H1 (cell line): ENCODE measurements around the gene DENND4B. TPM values are rescaled to one million over a fixed set of nuclear protein-coding genes. Genes with fewer than 3 reads are reported as not detected.

Source experiments
- CTCF ChIA-PET: fragments of 300-600 bp; sonication (Branson Sonifier 250); formaldehyde crosslinking; loops from one replicate; lab custom pipeline; 2021; ENCODE audit not compliant: partially characterized antibody; lab: Charles Lee
- POLR2A ChIA-PET: fragments of 300-600 bp; sonication (Branson Sonifier 250); formaldehyde crosslinking; loops from one replicate; lab custom pipeline; 2021; ENCODE audit warnings: inconsistent platforms; ENCODE audit not compliant: partially characterized antibody; lab: Charles Lee
- DNase-seq, 2 experiments: peaks; one replicate each; pipeline versions ENCODE4 v3.0.0 to v3.0.0-alpha.2; 2010 to 2022; ENCODE audit warnings: low spot score in 2 of 2, low read depth in 1 of 2, mixed read lengths in 1 of 2
- FAIRE-seq: peaks from 2 replicates; lab custom pipeline; 2011; peaks lifted over from hg19 to GRCh38; lab: Jason Lieb, UNC
- H2AFZ ChIP-seq: 2 replicates; pipeline ENCODE4 v1.8.1; 2012; ENCODE audit warnings: low read length, inconsistent platforms
- H2AK5ac ChIP-seq: 2 replicates; pipeline ENCODE4 v1.6.1; 2013; ENCODE audit warnings: low read depth, low read length
- H2BK120ac ChIP-seq: replicated peaks from 2 replicates; pipeline ENCODE3; 2013; ENCODE audit warnings: low read depth, low read length, inconsistent platforms
- H2BK12ac ChIP-seq: 2 replicates; pipeline ENCODE4 v1.6.1; 2013; ENCODE audit warnings: low read depth, low read length
- H2BK15ac ChIP-seq: 2 replicates; pipeline ENCODE4 v1.6.1; 2013; ENCODE audit warnings: low read length
- H2BK20ac ChIP-seq: 2 replicates; pipeline ENCODE4 v1.6.1; 2013; ENCODE audit warnings: low read length
- H2BK5ac ChIP-seq: 2 replicates; pipeline ENCODE4 v1.6.1; 2013; ENCODE audit warnings: low read depth, low read length
- H3K14ac ChIP-seq: 2 replicates; pipeline ENCODE4 v1.6.1; 2013; ENCODE audit warnings: inconsistent platforms; ENCODE audit not compliant: insufficient read length
- H3K18ac ChIP-seq: 2 replicates; pipeline ENCODE4 v1.6.1; 2013; ENCODE audit warnings: low read length; ENCODE audit errors: extremely low read depth
- H3K23ac ChIP-seq: 2 replicates; pipeline ENCODE4 v1.6.1; 2013; ENCODE audit warnings: inconsistent platforms; ENCODE audit not compliant: insufficient read length
- H3K23me2 ChIP-seq: 2 replicates; pipeline ENCODE4 v1.6.1; 2013; ENCODE audit warnings: low read depth, low read length
- H3K27ac ChIP-seq: 2 replicates; pipeline ENCODE4 v1.6.1; 2011; ENCODE audit warnings: low read depth, low read length, inconsistent platforms
- H3K27me3 ChIP-seq, 4 experiments: replicated peaks in 1 of 4; 1 replicate in 1 of 4; 2 replicates in 3 of 4; pipeline versions ENCODE4 v1.6.1 to v1.8.1; 2011 to 2013; ENCODE audit warnings: low read length in 3 of 4, mild to moderate bottlenecking in 3 of 4, inconsistent platforms in 2 of 4, mixed read lengths in 2 of 4, moderate library complexity in 1 of 4; ENCODE audit not compliant: control insufficient read depth in 3 of 4, insufficient read depth in 3 of 4; ENCODE audit errors: extremely low read depth in 1 of 4
- H3K36me3 ChIP-seq, 4 experiments: 2 replicates each; pipeline versions ENCODE4 v1.6.1 to v1.8.1; 2011 to 2013; ENCODE audit warnings: mild to moderate bottlenecking in 4 of 4, low read length in 3 of 4, moderate library complexity in 2 of 4, control low read depth in 1 of 4, inconsistent platforms in 1 of 4; ENCODE audit not compliant: insufficient read depth in 4 of 4, control insufficient read depth in 2 of 4
- H3K4ac ChIP-seq: replicated peaks from 2 replicates; pipeline ENCODE3; 2013; ENCODE audit warnings: low read length, low read depth, mixed read lengths, inconsistent platforms; ENCODE audit not compliant: insufficient read length
- H3K4me1 ChIP-seq, 4 experiments: replicated peaks in 1 of 4; 1 replicate in 1 of 4; 2 replicates in 3 of 4; pipeline versions ENCODE4 v1.6.1 to v1.8.1; 2011 to 2013; ENCODE audit warnings: low read length in 3 of 4, inconsistent platforms in 2 of 4, mixed read lengths in 1 of 4; ENCODE audit not compliant: insufficient read depth in 4 of 4, control insufficient read depth in 3 of 4
- H3K4me2 ChIP-seq, 2 experiments: 2 replicates each; pipeline versions ENCODE4 v1.6.1 to v1.8.1; 2011 to 2013; ENCODE audit warnings: low read depth in 2 of 2, low read length in 2 of 2, control low read depth in 1 of 2, inconsistent platforms in 1 of 2, mild to moderate bottlenecking in 1 of 2; ENCODE audit not compliant: insufficient read depth in 1 of 2
- H3K4me3 ChIP-seq, 4 experiments: fragments of 200-600, 300-600 bp in 1 of 4; sonication (generic), shearing (Covaris generic), sonication (Bioruptor Twin) in 1 of 4; 2 replicates each; pipeline versions ENCODE4 v1.5.1 to v1.8.1; 2011 to 2016; ENCODE audit warnings: low read length in 4 of 4, low read depth in 3 of 4, control low read depth in 2 of 4, inconsistent platforms in 2 of 4, mild to moderate bottlenecking in 2 of 4, mixed read lengths in 1 of 4, moderate library complexity in 1 of 4; ENCODE audit not compliant: insufficient read depth in 2 of 4; ENCODE audit errors: extremely low read depth in 1 of 4
- H3K56ac ChIP-seq: replicated peaks from 2 replicates; pipeline ENCODE3; 2013; ENCODE audit warnings: low read depth, mild to moderate bottlenecking, mixed read lengths, low read length, inconsistent platforms; ENCODE audit not compliant: insufficient read length
- H3K79me1 ChIP-seq: 2 replicates; pipeline ENCODE4 v1.6.1; 2013; ENCODE audit warnings: low read depth, low read length, control low read depth
- H3K79me2 ChIP-seq, 2 experiments: 2 replicates each; pipeline versions ENCODE4 v1.6.1 to v1.8.1; 2012 to 2013; ENCODE audit warnings: low read length in 2 of 2, mild to moderate bottlenecking in 2 of 2, inconsistent platforms in 1 of 2; ENCODE audit not compliant: insufficient read depth in 2 of 2, control insufficient read depth in 1 of 2
- H3K9ac ChIP-seq, 4 experiments: replicated peaks in 1 of 4; 1 replicate in 1 of 4; 2 replicates in 3 of 4; pipeline versions ENCODE4 v1.6.1 to v1.8.1; 2011 to 2013; ENCODE audit warnings: low read depth in 3 of 4, low read length in 3 of 4, control low read depth in 2 of 4, mild to moderate bottlenecking in 2 of 4, moderate library complexity in 2 of 4, inconsistent platforms in 1 of 4; ENCODE audit errors: extremely low read depth in 1 of 4
- H3K9me3 ChIP-seq, 2 experiments: 2 replicates each; pipeline versions ENCODE4 v1.6.1 to v1.8.1; 2012 to 2013; ENCODE audit warnings: mild to moderate bottlenecking in 2 of 2, moderate library complexity in 2 of 2, control low read depth in 1 of 2, inconsistent platforms in 1 of 2, low read depth in 1 of 2, low read length in 1 of 2, mixed read lengths in 1 of 2; ENCODE audit not compliant: insufficient read depth in 2 of 2
- H4K20me1 ChIP-seq, 2 experiments: replicated peaks in 1 of 2; 2 replicates each; pipeline versions ENCODE3 to v1.8.1; 2011 to 2013; ENCODE audit warnings: inconsistent platforms in 2 of 2, low read length in 2 of 2, mild to moderate bottlenecking in 1 of 2; ENCODE audit not compliant: insufficient read depth in 2 of 2, control insufficient read depth in 1 of 2
- H4K5ac ChIP-seq: 2 replicates; pipeline ENCODE4 v1.6.1; 2013; ENCODE audit warnings: low read length, low read depth, mixed read lengths, inconsistent platforms; ENCODE audit not compliant: insufficient read length
- H4K8ac ChIP-seq: 2 replicates; pipeline ENCODE4 v1.8.0; 2013; ENCODE audit warnings: mild to moderate bottlenecking, moderate library complexity, low read length, inconsistent platforms; ENCODE audit not compliant: insufficient read depth; ENCODE audit errors: extremely low read depth
- H4K91ac ChIP-seq: replicated peaks from 2 replicates; pipeline ENCODE3; 2013; ENCODE audit warnings: low read length, mixed read lengths, inconsistent platforms; ENCODE audit not compliant: insufficient read length
- CBX5 ChIP-seq: fragments of 300-800, 300-1000 bp; sonication (generic); IDR thresholded peaks from 2 replicates; pipeline ENCODE4 v1.7.1; 2016; ENCODE audit warnings: antibody characterized with exemption, low read length, low read depth
- CHD1 ChIP-seq: IDR thresholded peaks from 2 replicates; pipeline ENCODE4 v1.6.1; 2012; ENCODE audit warnings: low read depth, low read length, improper control_type of control experiment
- JUND ChIP-seq: IDR thresholded peaks from 2 replicates; pipeline ENCODE4 v1.6.1; 2011; ENCODE audit warnings: mild to moderate bottlenecking, improper control_type of control experiment, low read length
- PHF8 ChIP-seq: fragments of 200-600 bp; sonication (generic); conservative IDR thresholded peaks from 2 replicates; pipeline ENCODE4 v1.7.1; 2012; ENCODE audit warnings: low read depth, mild to moderate bottlenecking, inconsistent platforms, low read length, moderate library complexity
- RAD21 ChIP-seq, 2 experiments: IDR thresholded peaks in 1 of 2; conservative IDR thresholded peaks in 1 of 2; 2 replicates each; pipeline ENCODE4 v1.6.1; 2011; ENCODE audit warnings: low read depth in 2 of 2, low read length in 2 of 2, improper control_type of control experiment in 1 of 2, inconsistent platforms in 1 of 2, mild to moderate bottlenecking in 1 of 2, moderate library complexity in 1 of 2
- WGBS, 2 experiments: shearing (Covaris generic) in 1 of 2; methylation state at CpG; one replicate each; pipeline versions ENCODE4 v1.1.6 to v1.1.7; 2013 to 2015; ENCODE audit warnings: low lambda C conversion rate in 2 of 2, mixed read lengths in 2 of 2, inconsistent platforms in 1 of 2, low coverage in 1 of 2, missing lambda C conversion rate in 1 of 2; ENCODE audit not compliant: insufficient replicate concordance in 2 of 2, insufficient coverage in 1 of 2, insufficient read length in 1 of 2; ENCODE audit errors: extremely low coverage in 1 of 2, missing lambda C conversion rate in 1 of 2; 5-methylcytosine and 5-hydroxymethylcytosine counted together
- polyA plus RNA-seq, 7 experiments: library from polyadenylated mRNA; depleted of rRNA in 3 of 7; stranded (reverse) in 5 of 7; unstranded in 2 of 7; fragments of >200 nt in 5 of 7; fragments of 200-250 nt in 2 of 7; gene quantifications; 1 replicate in 5 of 7; 2 replicates in 1 of 7; 4 replicates in 1 of 7; pipeline versions ENCODE4 v1.2.1 to v1.2.3, GENCODE V29; 2011 to 2013; ENCODE audit warnings: missing spikeins in 2 of 7, mixed read lengths in 2 of 7
- total RNA-seq: library from RNA; stranded (reverse); fragmentation: NEBNext Ultra II Directional; extraction: Animal tissue kit (Norgen Biotek cat#: 25700); gene quantifications from 2 replicates; pipeline ENCODE4 v1.2.1, GENCODE V29; 2021
- TF ChIP-seq, protein P1 (sequence below), 3 experiments: IDR thresholded peaks; 1 replicate in 2 of 3; 2 replicates in 1 of 3; pipeline versions ENCODE4 v1.5.1 to v1.6.1; 2011; ENCODE audit warnings: low read length in 3 of 3, mild to moderate bottlenecking in 3 of 3, inconsistent platforms in 2 of 3, low read depth in 1 of 3, moderate library complexity in 1 of 3; ENCODE audit not compliant: insufficient read depth in 1 of 3; ENCODE audit errors: control extremely low read depth in 1 of 3

Gene DENND4B
- total and polyA plus RNA-seq, 2 of the 8 experiments (the other 6 are each of a cell fraction or from before 2014, with no cell fraction given): 45.6 to 61.1 TPM

DNA sequence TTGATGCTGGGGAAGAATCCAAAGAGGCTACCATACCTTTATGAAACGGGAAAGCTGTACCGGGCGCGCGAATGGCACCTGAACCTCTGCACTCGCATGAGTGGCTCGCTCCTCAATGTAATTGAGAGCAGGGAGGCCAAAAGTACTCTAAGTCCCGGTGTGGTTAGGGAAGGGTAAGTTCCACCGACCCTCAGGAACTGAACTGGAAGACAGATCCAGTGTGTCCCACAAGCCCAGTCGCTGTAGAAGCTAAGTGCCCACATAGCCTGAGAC, 24.8 kb downstream of the DENND4B start:
- Histone ChIP-seq H3K79me1 (peaks cover 13% of the 10 kb centered on the region), H2BK20ac (no peak overlapping the region), H3K79me2 (peaks cover 34 to 53% of the 10 kb centered on the region in 2 experiments), H3K27ac (peak overlapping the region; percentile 35; the same call in 1 of the 2 replicates), H3K4ac (no peak overlapping the region), H3K36me3 (peaks cover 0 to 8% (median 0%) of the 10 kb centered on the region in 4 experiments; a peak in 4 of 8 replicates), H3K4me3 (peak overlapping the region; percentile 68 to 100 (median 94)), H3K9me3 (no peaks in the 10 kb centered on the region), H2BK15ac (no peak overlapping the region), H3K9ac (peak overlapping the region; percentile 47 to 93 (median 74)), H2BK120ac (peak overlapping the region; percentile 34), H3K18ac (peak overlapping the region; percentile 60), H2BK5ac (peak overlapping the region; percentile 82; the same call in 1 of the 2 replicates), H3K4me2 (peak overlapping the region; percentile 94 to 95), H3K23me2 (peaks cover 20% of the 10 kb centered on the region), H2AFZ (no peak overlapping the region), H4K5ac (peak overlapping the region; percentile 24), H4K91ac (peak overlapping the region; percentile 29), H3K56ac (peak overlapping the region; percentile 60), H3K14ac (no peak overlapping the region), H2AK5ac (peak overlapping the region; percentile 43; the same call in 1 of the 2 replicates), H2BK12ac (peak overlapping the region; percentile 71; the same call in 1 of the 2 replicates), H4K20me1 (peaks cover 26 to 29% of the 10 kb centered on the region in 2 experiments), H4K8ac (peak overlapping the region; percentile 20; the same call in 1 of the 2 replicates), H3K23ac (no peak overlapping the region), H3K4me1 (peaks cover 6 to 14% (median 11%) of the 10 kb centered on the region in 4 experiments), H3K27me3 (no peaks in the 10 kb centered on the region)
- TF ChIP-seq JUND (no peak), CHD1 (no peak), PHF8 (peak; percentile 16; the same call in 1 of the 2 replicates), CBX5 (no peak), RAD21 (IDR thresholded peaks at IDR 0.05 in 1 of 2, conservative IDR thresholded peaks at IDR 0.05 in 1 of 2; ENCODE audit: low read depth in 2 of 2, low read length in 2 of 2) (no peak)
- TF ChIP-seq, protein P1, sequence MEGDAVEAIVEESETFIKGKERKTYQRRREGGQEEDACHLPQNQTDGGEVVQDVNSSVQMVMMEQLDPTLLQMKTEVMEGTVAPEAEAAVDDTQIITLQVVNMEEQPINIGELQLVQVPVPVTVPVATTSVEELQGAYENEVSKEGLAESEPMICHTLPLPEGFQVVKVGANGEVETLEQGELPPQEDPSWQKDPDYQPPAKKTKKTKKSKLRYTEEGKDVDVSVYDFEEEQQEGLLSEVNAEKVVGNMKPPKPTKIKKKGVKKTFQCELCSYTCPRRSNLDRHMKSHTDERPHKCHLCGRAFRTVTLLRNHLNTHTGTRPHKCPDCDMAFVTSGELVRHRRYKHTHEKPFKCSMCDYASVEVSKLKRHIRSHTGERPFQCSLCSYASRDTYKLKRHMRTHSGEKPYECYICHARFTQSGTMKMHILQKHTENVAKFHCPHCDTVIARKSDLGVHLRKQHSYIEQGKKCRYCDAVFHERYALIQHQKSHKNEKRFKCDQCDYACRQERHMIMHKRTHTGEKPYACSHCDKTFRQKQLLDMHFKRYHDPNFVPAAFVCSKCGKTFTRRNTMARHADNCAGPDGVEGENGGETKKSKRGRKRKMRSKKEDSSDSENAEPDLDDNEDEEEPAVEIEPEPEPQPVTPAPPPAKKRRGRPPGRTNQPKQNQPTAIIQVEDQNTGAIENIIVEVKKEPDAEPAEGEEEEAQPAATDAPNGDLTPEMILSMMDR (IDR thresholded peaks at IDR 0.05; ENCODE audit: control extremely low read depth in 1 of 3, insufficient read depth in 1 of 3, low read depth in 1 of 3, low read length in 3 of 3): no peak
- no peak for FAIRE-seq
- CTCF ChIA-PET: interaction anchor here (1.0 to 2.3 kb wide), 7 partner anchors 8 to 294 kb away, joined by 3 to 9 read pairs (median 4); partner anchors contain the start of genes RAB13 and S100A13
- WGBS, 2 experiments: 5% methylated on average over 10 of the region's 10 CpGs; no CpG with 5 or more reads in 1 of the 2 experiments
- no peak for DNase-seq
- POLR2A ChIA-PET: interaction anchor here (0.6 to 7.9 kb wide), 20 partner anchors 10 to 469 kb away, joined by 3 to 73 read pairs (median 4); partner anchors contain the start of genes CREB3L4, CRTC2, DENND4B and JTB
